HL-60 (cell line): ENCODE measurements around the gene ARHGEF4.

Source experiments
- POLR2AphosphoS5 ChIP-seq: IDR thresholded peaks from 2 replicates; pipeline ENCODE4 v1.6.1; 2012; ENCODE audit warnings: low read depth
- TF ChIP-seq, protein P1 (sequence below): IDR thresholded peaks from one replicate; pipeline ENCODE4 v1.5.1; 2011; ENCODE audit warnings: low read length, control low read depth, inconsistent platforms; ENCODE audit not compliant: insufficient read depth

- TF ChIP-seq, protein P1, sequence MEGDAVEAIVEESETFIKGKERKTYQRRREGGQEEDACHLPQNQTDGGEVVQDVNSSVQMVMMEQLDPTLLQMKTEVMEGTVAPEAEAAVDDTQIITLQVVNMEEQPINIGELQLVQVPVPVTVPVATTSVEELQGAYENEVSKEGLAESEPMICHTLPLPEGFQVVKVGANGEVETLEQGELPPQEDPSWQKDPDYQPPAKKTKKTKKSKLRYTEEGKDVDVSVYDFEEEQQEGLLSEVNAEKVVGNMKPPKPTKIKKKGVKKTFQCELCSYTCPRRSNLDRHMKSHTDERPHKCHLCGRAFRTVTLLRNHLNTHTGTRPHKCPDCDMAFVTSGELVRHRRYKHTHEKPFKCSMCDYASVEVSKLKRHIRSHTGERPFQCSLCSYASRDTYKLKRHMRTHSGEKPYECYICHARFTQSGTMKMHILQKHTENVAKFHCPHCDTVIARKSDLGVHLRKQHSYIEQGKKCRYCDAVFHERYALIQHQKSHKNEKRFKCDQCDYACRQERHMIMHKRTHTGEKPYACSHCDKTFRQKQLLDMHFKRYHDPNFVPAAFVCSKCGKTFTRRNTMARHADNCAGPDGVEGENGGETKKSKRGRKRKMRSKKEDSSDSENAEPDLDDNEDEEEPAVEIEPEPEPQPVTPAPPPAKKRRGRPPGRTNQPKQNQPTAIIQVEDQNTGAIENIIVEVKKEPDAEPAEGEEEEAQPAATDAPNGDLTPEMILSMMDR = no peak
- no peak for TF ChIP-seq POLR2AphosphoS5
Measured at GRCh38 chr2:131031431-131031841, 194.7 kb downstream of the ARHGEF4 start.
